Ovary (tissue), 9 donors: ENCODE data around the gene PPL. TPM values are rescaled to one million over a fixed set of nuclear protein-coding genes. Genes with fewer than 3 reads are reported as not detected.

Source experiments
- DNase-seq, 5 donors: peaks; one replicate each; pipeline ENCODE4 v3.0.0-alpha.2; 2019 to 2020
- H3K27ac ChIP-seq, 2 donors: fragments of 200-600 bp; one replicate each; pipeline versions ENCODE4 v1.5.1 to v1.8.0; 2019 to 2022
- H3K27me3 ChIP-seq: fragments of 200-600 bp; one replicate; pipeline ENCODE4 v1.8.0; 2022
- H3K36me3 ChIP-seq: fragments of 200-600 bp; sonication (generic); one replicate; pipeline ENCODE4 v1.5.1; 2019
- H3K4me1 ChIP-seq: one replicate; pipeline ENCODE4 v1.8.1; 2013; ENCODE audit warnings: mild to moderate bottlenecking, moderate library complexity; ENCODE audit not compliant: insufficient read depth
- H3K4me3 ChIP-seq: fragments of 200-600 bp; sonication (generic); one replicate; pipeline ENCODE4 v1.5.1; 2017
- H3K9me3 ChIP-seq, 2 donors: fragments of 200-600 bp in 1 of 2; sonication (generic) in 1 of 2; one replicate each; pipeline versions ENCODE4 v1.5.1 to v1.8.1; 2013 to 2019; ENCODE audit warnings: mild to moderate bottlenecking in 1 of 2, moderate library complexity in 1 of 2
- CTCF ChIP-seq, 3 donors: fragments of 450-650 bp in 2 of 3; fragments of 200-600 bp in 1 of 3; IDR thresholded peaks; one replicate each; pipeline versions ENCODE4 v1.5.1 to v1.8.0; 2016 to 2022; ENCODE audit warnings: antibody characterized with exemption in 3 of 3, mild to moderate bottlenecking in 1 of 3
- EP300 ChIP-seq: sonication (generic); formaldehyde crosslinking; IDR thresholded peaks from one replicate; pipeline ENCODE4 v1.6.1; 2017; ENCODE audit warnings: antibody characterized with exemption
- POLR2A ChIP-seq: fragments of 450-650 bp; IDR thresholded peaks from one replicate; pipeline ENCODE4 v1.6.1; 2017; ENCODE audit warnings: antibody characterized with exemption, mild to moderate bottlenecking, moderate library complexity
- WGBS, 3 donors: extraction: QIAGEN DNeasy Blood & Tissue Kit in 1 of 3; methylation state at CpG; one replicate each; pipeline versions ENCODE4 v1.1.5 to v1.1.7; 2013 to 2017; 5-methylcytosine and 5-hydroxymethylcytosine counted together
- intact Hi-C, 4 donors: fragments of 100-400 bp; cut with DNase I; formaldehyde crosslinking; loops; one replicate each; pipeline versions ENCODE4 v1.11.0 to v1.15.1; 2022 to 2023
- polyA plus RNA-seq, 2 donors: library from polyadenylated mRNA; stranded (reverse); fragments of 200-250 nt in 1 of 2; fragments of 350-450 nt in 1 of 2; fragmentation: Illumina TruSeq in 1 of 2; extraction: RNeasy Lipid Tissue Mini Kit (QIAGEN cat#74804) in 1 of 2; gene quantifications; one replicate each; pipeline ENCODE4 v1.2.3, GENCODE V29; 2013 to 2014
- total RNA-seq, 7 donors: library from RNA; depleted of rRNA in 2 of 7; stranded (reverse); fragments of >200 nt in 2 of 7; fragmentation: NEBNext Ultra II Directional in 3 of 7; extraction: Animal tissue kit (Norgen Biotek cat#: 25700) in 3 of 7; gene quantifications; one replicate each; pipeline versions ENCODE4 v1.1.0 to v1.2.4, GENCODE V29; 2016 to 2023
- donor health status: DM: no; HTN: no; CAD: no; lungs with moderate emphysema.
- donor health status: DM: no; HTN: no; CAD: no.
- donor health status: Bipolar disorder and iron deficiency.
- donor health status: DM: yes; HTN: yes; CAD: no.
- donor health status: DM: no; HTN: no; CAD: no.
- donor health status: DM: yes; HTN: yes; CAD: no.

PPL gene
- total and polyA plus RNA-seq, 9 donors: 4.2 to 37.8 (median 9.1) TPM

DNA sequence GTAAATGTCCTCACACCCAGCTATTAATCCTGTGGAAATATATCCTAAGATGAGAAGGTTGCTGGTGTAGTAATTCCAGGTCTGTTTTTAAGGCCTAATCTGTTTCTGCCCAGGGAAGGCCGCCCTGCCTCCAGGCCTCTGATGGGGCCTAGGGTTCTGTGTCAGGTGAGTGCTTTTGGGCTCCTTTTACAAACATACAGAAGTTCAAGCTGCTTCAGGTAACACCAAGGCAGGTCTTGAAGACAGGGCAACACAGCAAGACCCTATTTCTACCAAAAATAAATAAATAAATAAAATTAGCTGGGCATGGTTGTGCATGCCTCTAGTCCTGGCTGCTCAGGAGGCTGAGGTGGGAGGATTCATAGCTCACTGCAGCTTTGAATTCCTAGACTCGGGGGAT, 9.3 kb downstream of the PPL start:
- no peak for DNase-seq
- no peaks in the 10 kb centered on the region for H3K9me3 ChIP-seq
- H3K27me3 ChIP-seq: no peaks in the 10 kb centered on the region
- TF ChIP-seq POLR2A (no peak), EP300 (no peak), CTCF (IDR thresholded peaks at IDR 0.05) (no peak)
- no peaks in the 10 kb centered on the region for H3K36me3 ChIP-seq
- H3K4me3 ChIP-seq: no peak overlapping the region
- H3K27ac ChIP-seq: no peak overlapping the region
- intact Hi-C loops: no loop called here
- WGBS, 3 donors: 67 to 91% (median 67%) methylated on average over 2 of the region's 2 CpGs
- H3K4me1 ChIP-seq: no peaks in the 10 kb centered on the region

DNA sequence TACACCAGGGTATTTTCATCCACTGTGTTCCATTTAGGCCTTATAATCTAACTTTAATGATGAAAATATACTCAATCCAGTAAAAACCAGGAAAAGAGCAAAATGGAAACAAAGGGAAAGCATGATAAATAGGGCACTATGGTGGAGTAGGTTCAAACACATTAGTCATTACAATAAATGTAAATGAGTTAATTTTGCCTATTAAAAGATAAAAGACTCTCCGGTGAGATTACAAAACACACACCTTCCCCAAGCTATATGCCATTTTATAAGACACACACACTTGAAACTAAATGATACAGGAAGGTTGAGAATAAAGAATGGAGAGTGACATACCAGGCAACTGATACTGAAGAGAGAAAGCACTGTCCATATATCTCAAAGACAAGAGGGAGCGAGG, 10.0 kb downstream of the PPL start:
- no peaks in the 10 kb centered on the region for H3K4me1 ChIP-seq
- intact Hi-C loops: no loop called here
- TF ChIP-seq EP300 (no peak), POLR2A (no peak), CTCF (IDR thresholded peaks at IDR 0.05) (no peak)
- no peak overlapping the region for H3K4me3 ChIP-seq
- no peaks in the 10 kb centered on the region for H3K36me3 ChIP-seq
- H3K9me3 ChIP-seq: no peaks in the 10 kb centered on the region
- H3K27me3 ChIP-seq: no peaks in the 10 kb centered on the region
- H3K27ac ChIP-seq: no peak overlapping the region
- DNase-seq: no peak
- 95 to 99% (median 96%) methylated on average over 2 of the region's 2 CpGs for WGBS, 3 donors

GRCh38 chr16:4925791-4926190, 11.2 kb downstream of the PPL start:
- 87 to 92% (median 91%) methylated on average over 5 of the region's 5 CpGs for WGBS, 3 donors
- Histone ChIP-seq H3K27me3 (no peaks in the 10 kb centered on the region), H3K4me3 (no peak overlapping the region), H3K4me1 (no peaks in the 10 kb centered on the region), H3K36me3 (no peaks in the 10 kb centered on the region), H3K9me3 (no peaks in the 10 kb centered on the region), H3K27ac (no peak overlapping the region)
- DNase-seq: no peak
- TF ChIP-seq EP300 (no peak), CTCF (IDR thresholded peaks at IDR 0.05) (no peak), POLR2A (no peak)
- intact Hi-C loops: no loop called here

- no peak for DNase-seq
- intact Hi-C loops: no loop called here
- Histone ChIP-seq H3K9me3 (no peaks in the 10 kb centered on the region), H3K4me1 (no peaks in the 10 kb centered on the region), H3K27me3 (no peaks in the 10 kb centered on the region), H3K27ac (no peak overlapping the region), H3K4me3 (no peak overlapping the region), H3K36me3 (no peaks in the 10 kb centered on the region)
- 67 to 80% (median 71%) methylated on average over 5 of the region's 5 CpGs for WGBS, 3 donors
- TF ChIP-seq POLR2A (no peak), CTCF (IDR thresholded peaks at IDR 0.05) (no peak), EP300 (no peak)
Measured at GRCh38 chr16:4925293-4925607, 11.7 kb downstream of the PPL start.
